ENCODE data around the gene PHKB.

DNA sequence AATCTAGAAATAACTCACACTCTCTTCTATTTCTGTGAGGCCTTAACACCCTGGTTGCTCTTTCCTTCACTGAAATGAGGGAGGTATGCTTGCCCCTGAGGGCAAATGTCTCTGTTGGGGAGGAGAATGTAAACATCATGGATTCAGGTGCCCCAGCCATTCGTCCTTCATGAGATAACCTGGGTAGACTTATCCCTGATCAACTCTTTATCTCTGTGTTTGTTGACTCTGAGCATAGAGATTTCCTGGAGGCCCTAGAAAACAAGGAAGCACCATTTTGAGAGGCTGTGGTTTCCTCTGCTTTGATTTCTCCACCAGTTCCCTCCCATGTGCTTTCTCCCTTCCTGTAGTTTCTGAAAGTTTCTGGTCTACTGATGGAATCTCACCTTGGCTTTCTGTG lies 77.3 kb downstream of the PHKB start:
- TF ChIP-seq, protein P1, sequence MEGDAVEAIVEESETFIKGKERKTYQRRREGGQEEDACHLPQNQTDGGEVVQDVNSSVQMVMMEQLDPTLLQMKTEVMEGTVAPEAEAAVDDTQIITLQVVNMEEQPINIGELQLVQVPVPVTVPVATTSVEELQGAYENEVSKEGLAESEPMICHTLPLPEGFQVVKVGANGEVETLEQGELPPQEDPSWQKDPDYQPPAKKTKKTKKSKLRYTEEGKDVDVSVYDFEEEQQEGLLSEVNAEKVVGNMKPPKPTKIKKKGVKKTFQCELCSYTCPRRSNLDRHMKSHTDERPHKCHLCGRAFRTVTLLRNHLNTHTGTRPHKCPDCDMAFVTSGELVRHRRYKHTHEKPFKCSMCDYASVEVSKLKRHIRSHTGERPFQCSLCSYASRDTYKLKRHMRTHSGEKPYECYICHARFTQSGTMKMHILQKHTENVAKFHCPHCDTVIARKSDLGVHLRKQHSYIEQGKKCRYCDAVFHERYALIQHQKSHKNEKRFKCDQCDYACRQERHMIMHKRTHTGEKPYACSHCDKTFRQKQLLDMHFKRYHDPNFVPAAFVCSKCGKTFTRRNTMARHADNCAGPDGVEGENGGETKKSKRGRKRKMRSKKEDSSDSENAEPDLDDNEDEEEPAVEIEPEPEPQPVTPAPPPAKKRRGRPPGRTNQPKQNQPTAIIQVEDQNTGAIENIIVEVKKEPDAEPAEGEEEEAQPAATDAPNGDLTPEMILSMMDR (IDR thresholded peaks at IDR 0.05): no peak
- no peak for TF ChIP-seq POLR2A (IDR thresholded peaks at IDR 0.05)
- TF ChIP-seq POLR2AphosphoS5 (IDR thresholded peaks at IDR 0.05): no peak
